Measurements from ENCODE around the gene ACAA1. TPM values are rescaled to one million over a fixed set of nuclear protein-coding genes. Genes with fewer than 3 reads are reported as not detected.
A peak's percentile ranks its signal among the peaks of the same experiment; 100 is the strongest.

ACAA1 gene
- total RNA-seq, 1 donor from 2014 or later: 50.2 TPM

- Mint-ChIP-seq H3K27me3 (ENCODE audit: low read depth) (no peaks in the 10 kb centered on the region), H3K4me3 (no peak overlapping the region), H3K9me3 (peaks cover 7% of the 10 kb centered on the region), H3K27ac (ENCODE audit: unreplicated experiment) (no peak overlapping the region), H3K36me3 (ENCODE audit: low read depth) (no peaks in the 10 kb centered on the region), H3K4me1 (no peaks in the 10 kb centered on the region)
- DNase-seq (ENCODE audit: low read depth, low spot score): no peak
- no peak for TF ChIP-seq CTCF (conservative IDR thresholded peaks at IDR 0.05)
Observed at GRCh38 chr3:38147421-38147820, 10.5 kb upstream of the ACAA1 start.

GRCh38 chr3:38146504-38146903 lies 9.6 kb upstream of the ACAA1 start:
- Mint-ChIP-seq H3K27me3 (ENCODE audit: low read depth) (no peaks in the 10 kb centered on the region), H3K27ac (ENCODE audit: unreplicated experiment) (no peak overlapping the region), H3K4me3 (no peak overlapping the region), H3K36me3 (ENCODE audit: low read depth) (peaks cover 3% of the 10 kb centered on the region), H3K9me3 (peaks cover 7% of the 10 kb centered on the region), H3K4me1 (no peaks in the 10 kb centered on the region)
- no peak for TF ChIP-seq CTCF (conservative IDR thresholded peaks at IDR 0.05)
- DNase-seq (ENCODE audit: low read depth, low spot score): no peak

GRCh38 chr3:38143511-38143910 lies 6.6 kb upstream of the ACAA1 start:
- Mint-ChIP-seq H3K36me3 (ENCODE audit: low read depth) (peaks cover 5% of the 10 kb centered on the region), H3K4me3 (peak overlapping the region; percentile 41), H3K4me1 (peaks cover 17% of the 10 kb centered on the region), H3K9me3 (peaks cover 7% of the 10 kb centered on the region), H3K27ac (ENCODE audit: unreplicated experiment) (no peak overlapping the region), H3K27me3 (ENCODE audit: low read depth) (no peaks in the 10 kb centered on the region)
- no peak for TF ChIP-seq CTCF (conservative IDR thresholded peaks at IDR 0.05)
- no peak for DNase-seq (ENCODE audit: low read depth, low spot score)

GRCh38 chr3:38142959-38143358 lies 6.0 kb upstream of the ACAA1 start:
- H3K9me3 Mint-ChIP-seq: peaks cover 7% of the 10 kb centered on the region
- peak overlapping the region; percentile 41 for H3K4me3 Mint-ChIP-seq
- H3K27me3 Mint-ChIP-seq (ENCODE audit: low read depth): no peaks in the 10 kb centered on the region
- peaks cover 23% of the 10 kb centered on the region for H3K4me1 Mint-ChIP-seq
- no peak for DNase-seq (ENCODE audit: low read depth, low spot score)
- no peak for TF ChIP-seq CTCF (conservative IDR thresholded peaks at IDR 0.05)
- H3K36me3 Mint-ChIP-seq (ENCODE audit: low read depth): peaks cover 5% of the 10 kb centered on the region
- H3K27ac Mint-ChIP-seq (ENCODE audit: unreplicated experiment): no peak overlapping the region

- no peak for DNase-seq (ENCODE audit: low read depth, low spot score)
- TF ChIP-seq CTCF (conservative IDR thresholded peaks at IDR 0.05): no peak
- peak overlapping the region; percentile 76 for H3K4me3 Mint-ChIP-seq
- H3K36me3 Mint-ChIP-seq (ENCODE audit: low read depth): peaks cover 5% of the 10 kb centered on the region
- H3K27me3 Mint-ChIP-seq (ENCODE audit: low read depth): no peaks in the 10 kb centered on the region
- H3K27ac Mint-ChIP-seq (ENCODE audit: unreplicated experiment): no peak overlapping the region
- H3K9me3 Mint-ChIP-seq: peaks cover 3% of the 10 kb centered on the region
- peaks cover 32% of the 10 kb centered on the region for H3K4me1 Mint-ChIP-seq
Observed at GRCh38 chr3:38141952-38142273, 5.0 kb upstream of the ACAA1 start.
